Measurements from ENCODE around the gene GJD4. TPM values are rescaled to one million over a fixed set of nuclear protein-coding genes. Genes with fewer than 3 reads are reported as not detected.

Gene GJD4
- total RNA-seq, 2 donors from 2014 or later: not detected

GRCh38 chr10:35611750-35612149, 6.6 kb downstream of the GJD4 start:
- no peak for DNase-seq (ENCODE audit: low spot score)
- H3K4me3 ChIP-seq: no peak overlapping the region
- no peaks in the 10 kb centered on the region for H3K36me3 ChIP-seq
- peaks cover 0 to 11% of the 10 kb centered on the region in 2 donors for H3K4me1 ChIP-seq
- H3K9me3 ChIP-seq: no peaks in the 10 kb centered on the region
- peaks cover 0 to 12% of the 10 kb centered on the region in 2 donors for H3K27me3 ChIP-seq
- H3K27ac ChIP-seq: no peak overlapping the region
- no peak for TF ChIP-seq CTCF (IDR thresholded peaks at IDR 0.05)

GRCh38 chr10:35612385-35613106, 7.4 kb downstream of the GJD4 start:
- no peak for TF ChIP-seq CTCF (IDR thresholded peaks at IDR 0.05)
- Histone ChIP-seq H3K36me3 (no peaks in the 10 kb centered on the region), H3K4me3 (no peak overlapping the region), H3K27ac (no peak overlapping the region), H3K9me3 (no peaks in the 10 kb centered on the region), H3K27me3 (peaks cover 0 to 9% of the 10 kb centered on the region in 2 donors), H3K4me1 (peaks cover 0 to 9% of the 10 kb centered on the region in 2 donors)
- DNase-seq (ENCODE audit: low spot score): no peak

- Histone ChIP-seq H3K4me1 (peaks cover 0 to 4% of the 10 kb centered on the region in 2 donors), H3K4me3 (no peak overlapping the region), H3K9me3 (no peaks in the 10 kb centered on the region), H3K27ac (no peak overlapping the region), H3K27me3 (peaks cover 0 to 3% of the 10 kb centered on the region in 2 donors), H3K36me3 (no peaks in the 10 kb centered on the region)
- DNase-seq (ENCODE audit: low spot score): no peak
- no peak for TF ChIP-seq CTCF (IDR thresholded peaks at IDR 0.05)
Measured at GRCh38 chr10:35613107-35613440, 7.9 kb downstream of the GJD4 start.

- TF ChIP-seq CTCF (IDR thresholded peaks at IDR 0.05): peak in 1 of 2 donors; percentile 47
Measured at GRCh38 chr10:35613597-35614226, 8.6 kb downstream of the GJD4 start.

GRCh38 chr10:35614312-35614711, 9.2 kb downstream of the GJD4 start:
- Histone ChIP-seq H3K27ac (no peak overlapping the region), H3K4me3 (no peak overlapping the region), H3K9me3 (no peaks in the 10 kb centered on the region), H3K36me3 (no peaks in the 10 kb centered on the region), H3K4me1 (no peaks in the 10 kb centered on the region), H3K27me3 (no peaks in the 10 kb centered on the region)
- no peak for TF ChIP-seq CTCF (IDR thresholded peaks at IDR 0.05)
- DNase-seq (ENCODE audit: low spot score): no peak

More at GRCh38 chr10:35613597-35614226, 8.6 kb downstream of the GJD4 start:
- Histone ChIP-seq H3K9me3 (no peaks in the 10 kb centered on the region), H3K36me3 (no peaks in the 10 kb centered on the region), H3K4me1 (no peaks in the 10 kb centered on the region), H3K27ac (no peak overlapping the region), H3K4me3 (no peak overlapping the region), H3K27me3 (no peaks in the 10 kb centered on the region)
- no peak for DNase-seq (ENCODE audit: low spot score)
